ENCODE results near the gene P3H2. TPM values are rescaled to one million over a fixed set of nuclear protein-coding genes. Genes with fewer than 3 reads are reported as not detected.

Gene P3H2
- total and polyA plus RNA-seq, 2 of the 4 experiments (the other 2 are of a cell fraction): 54.7 to 64.3 TPM

- Histone ChIP-seq H4K20me1 (ENCODE audit: insufficient read depth, low read length) (peaks cover 3% of the 10 kb centered on the region; the same call in 1 of the 2 replicates), H3K79me1 (ENCODE audit: low read depth in 1 of 2, low read length in 2 of 2) (peaks cover 9 to 59% of the 10 kb centered on the region in 2 experiments; a peak in 3 of 4 replicates), H2BK5ac (ENCODE audit: low read depth, low read length, poor library complexity, severe bottlenecking) (peak overlapping the region; percentile 53), H3K9me3 (ENCODE audit: control insufficient read depth, insufficient read depth, low read length) (no peaks in the 10 kb centered on the region), H3K4ac (ENCODE audit: low read depth, low read length) (0 out of 2 replicates have a peak overlapping the region, but pooled peaks have one; percentile 49), H4K91ac (ENCODE audit: insufficient read depth, low read depth, low read length) (no peak overlapping the region), H3K56ac (ENCODE audit: extremely low read depth, insufficient read depth, low read length) (no peak overlapping the region), H2AK9ac (replicated peaks; ENCODE audit: low read depth, low read length, poor library complexity) (no peak overlapping the region), H2AK5ac (ENCODE audit: low read depth, low read length) (no peak overlapping the region), H4K8ac (ENCODE audit: low read depth in 2 of 2, low read length in 2 of 2) (no peak overlapping the region), H3K4me2 (ENCODE audit: low read depth, low read length) (peak overlapping the region; percentile 36; the same call in 1 of the 2 replicates), H3K4me1 (ENCODE audit: control insufficient read depth, insufficient read depth, low read length) (peaks cover 8% of the 10 kb centered on the region), H3K36me3 (ENCODE audit: control insufficient read depth, insufficient read depth, low read length) (no peaks in the 10 kb centered on the region), H3K27ac (ENCODE audit: insufficient read depth, low read length) (no peak overlapping the region), H3K4me3 (ENCODE audit: insufficient read depth, low read depth, low read length) (no peak overlapping the region), H3K23ac (ENCODE audit: low read depth, low read length) (peak overlapping the region; percentile 31), H3K18ac (ENCODE audit: low read depth, low read length) (no peak overlapping the region), H3K27me3 (ENCODE audit: control insufficient read depth, insufficient read depth, low read length) (no peaks in the 10 kb centered on the region), H2BK20ac (ENCODE audit: low read depth, low read length) (no peak overlapping the region), H3K9me1 (ENCODE audit: insufficient read depth, low read length) (peaks cover 2% of the 10 kb centered on the region; the same call in 1 of the 2 replicates), H3K9ac (ENCODE audit: low read depth, low read length) (no peak overlapping the region), H3K14ac (replicated peaks; ENCODE audit: low read depth, low read length) (peak overlapping the region; percentile 55; the same call in 1 of the 2 replicates), H2BK120ac (ENCODE audit: low read depth, low read length) (no peak overlapping the region; the same call in 1 of the 2 replicates), H2AFZ (replicated peaks; ENCODE audit: low read length, poor library complexity) (no peak overlapping the region), H2BK15ac (ENCODE audit: low read depth, low read length) (no peak overlapping the region), H4K5ac (ENCODE audit: low read depth, low read length) (no peak overlapping the region; the same call in 1 of the 2 replicates)
- BruUV-seq (replicated peaks): no TSS peak
- CTCF ChIA-PET: interaction anchor here (0.6 kb wide), 1 partner anchor 19 kb away, joined by 4 read pairs; no protein-coding TSS in a partner anchor
- TF ChIP-seq SMC3 (IDR thresholded peaks at IDR 0.05; ENCODE audit: low read depth, low read length) (no peak), MAFK (IDR thresholded peaks at IDR 0.05; ENCODE audit: low read depth, low read length) (peak; percentile 98)
- in situ Hi-C loops (cut with MboI; ENCODE audit: low sequenced_read_pairs) (no loop called here), intact Hi-C loops (cut with micrococcal nuclease) (no loop called here), dilution Hi-C loops (cut with HindIII; ENCODE audit: low sequenced_read_pairs, unreplicated experiment) (no loop called here)
- ATAC-seq (ENCODE audit: low read depth) (no peak; the same call in 1 of the 2 replicates), DNase-seq (peak; percentile 69)
- POLR2A ChIA-PET (ENCODE audit: unreplicated experiment): no interaction called here
- WGBS, 2 experiments (ENCODE audit: extremely low coverage in 2 of 2, insufficient read length in 1 of 2): no CpG with 5 or more reads among the region's 3 CpGs
Measured at GRCh38 chr3:190041333-190042041, 79.2 kb downstream of the P3H2 start.

Measured in IMR-90 (cell line).